Activated CD4-positive, alpha-beta T cell treated with anti-CD3 and anti-CD28 coated beads for 24 hours (primary cell): Measurements from ENCODE around the gene PJA1.

Experiments used
- DNase-seq, 2 donors: peaks; one replicate each; pipeline ENCODE4 v3.0.0-alpha.2; 2020; ENCODE audit warnings: low read depth in 2 of 2

The PJA1 gene

GRCh38 chrX:69113723-69114122, 51.5 kb downstream of the PJA1 start:
- DNase-seq = no peak
